Keratinocyte (primary cell): Measurements from ENCODE around the gene GARNL3. TPM values are rescaled to one million over a fixed set of nuclear protein-coding genes. Genes with fewer than 3 reads are reported as not detected.

Experiments
- DNase-seq: peaks from one replicate; pipeline ENCODE4 v3.0.0-alpha.2; 2011; ENCODE audit warnings: low read depth, missing footprints, low spot score
- FAIRE-seq: peaks from 2 replicates; lab custom pipeline; 2011; peaks lifted over from hg19 to GRCh38; lab: Jason Lieb, UNC
- H2AFZ ChIP-seq: 2 replicates; pipeline ENCODE4 v1.6.0; 2012; ENCODE audit warnings: low read length, control low read depth, inconsistent platforms; ENCODE audit not compliant: control insufficient read depth
- H3K27ac ChIP-seq: 2 replicates; pipeline ENCODE4 v1.5.1; 2011; ENCODE audit warnings: low read length; ENCODE audit not compliant: control insufficient read depth, insufficient read depth
- H3K27me3 ChIP-seq: 3 replicates; pipeline ENCODE4 v1.6.0; 2011; ENCODE audit warnings: low read length; ENCODE audit not compliant: control insufficient read depth, insufficient read depth; ENCODE audit errors: extremely low read depth
- H3K36me3 ChIP-seq, 2 experiments: 2 replicates in 1 of 2; 3 replicates in 1 of 2; pipeline ENCODE4 v1.5.1; 2011; ENCODE audit warnings: low read length in 2 of 2, mild to moderate bottlenecking in 1 of 2; ENCODE audit not compliant: control insufficient read depth in 2 of 2, insufficient read depth in 2 of 2; ENCODE audit errors: extremely low read depth in 1 of 2
- H3K4me1 ChIP-seq: 3 replicates; pipeline ENCODE4 v1.5.1; 2011; ENCODE audit warnings: low read length; ENCODE audit not compliant: control insufficient read depth, insufficient read depth; ENCODE audit errors: extremely low read depth
- H3K4me2 ChIP-seq: 3 replicates; pipeline ENCODE4 v1.6.0; 2011; ENCODE audit warnings: low read depth, low read length; ENCODE audit not compliant: control insufficient read depth, insufficient read depth; ENCODE audit errors: extremely low read depth
- H3K4me3 ChIP-seq, 3 experiments: fragments of 200-600 bp in 1 of 3; sonication (generic) in 1 of 3; 2 replicates in 2 of 3; 3 replicates in 1 of 3; pipeline ENCODE4 v1.5.1; 2011 to 2016; ENCODE audit warnings: low read length in 3 of 3, mild to moderate bottlenecking in 3 of 3, control low read depth in 2 of 3, inconsistent platforms in 1 of 3, low read depth in 1 of 3, mixed read lengths in 1 of 3, mixed run types in 1 of 3, moderate library complexity in 1 of 3; ENCODE audit not compliant: control insufficient read depth in 2 of 3, insufficient read depth in 2 of 3; ENCODE audit errors: extremely low read depth in 1 of 3
- H3K79me2 ChIP-seq: 2 replicates; pipeline ENCODE4 v1.6.0; 2012; ENCODE audit warnings: low read length; ENCODE audit not compliant: control insufficient read depth, insufficient read depth
- H3K9ac ChIP-seq: 3 replicates; pipeline ENCODE4 v1.6.0; 2011; ENCODE audit warnings: low read length; ENCODE audit not compliant: control insufficient read depth, insufficient read depth; ENCODE audit errors: extremely low read depth
- H3K9me1 ChIP-seq: 3 replicates; pipeline ENCODE4 v1.6.0; 2011; ENCODE audit warnings: low read length; ENCODE audit not compliant: control insufficient read depth, insufficient read depth; ENCODE audit errors: extremely low read depth
- H3K9me3 ChIP-seq: 2 replicates; pipeline ENCODE4 v1.5.1; 2012; ENCODE audit warnings: low read depth, low read length; ENCODE audit not compliant: control insufficient read depth
- H4K20me1 ChIP-seq: 3 replicates; pipeline ENCODE4 v1.6.0; 2011; ENCODE audit warnings: low read length; ENCODE audit not compliant: control insufficient read depth, insufficient read depth; ENCODE audit errors: extremely low read depth
- CTCF ChIP-seq, 3 experiments: IDR thresholded peaks in 1 of 3; conservative IDR thresholded peaks in 1 of 3; optimal IDR thresholded peaks in 1 of 3; 2 replicates in 2 of 3; 3 replicates in 1 of 3; pipeline versions ENCODE3 to v1.5.1; 2011; ENCODE audit warnings: low read length in 3 of 3, mild to moderate bottlenecking in 3 of 3, moderate library complexity in 2 of 3, control low read depth in 1 of 3, inconsistent platforms in 1 of 3; ENCODE audit not compliant: insufficient read depth in 2 of 3; ENCODE audit errors: extremely low read depth in 1 of 3
- EZH2 ChIP-seq: IDR thresholded peaks from one replicate; pipeline ENCODE4 v1.6.1; 2012; ENCODE audit warnings: inconsistent platforms, mild to moderate bottlenecking, low read length, moderate library complexity
- dilution Hi-C: fragments of 300-500 bp; cut with MboI; formaldehyde crosslinking; loops from one replicate; pipeline ENCODE4 v1.7.0; 2020; ENCODE audit warnings: low sequenced_read_pairs; ENCODE audit not compliant: extremely low pct_ligation_motif_present
- polyA plus RNA-seq, 5 experiments: library from polyadenylated mRNA; depleted of rRNA in 3 of 5; stranded (reverse) in 3 of 5; stranded (forward) in 1 of 5; unstranded in 1 of 5; fragments of >200 nt; gene quantifications; 1 replicate in 1 of 5; 2 replicates in 3 of 5; 3 replicates in 1 of 5; pipeline versions ENCODE4 v1.2.1 to v1.2.3, GENCODE V29; 2011 to 2012; ENCODE audit warnings: missing spikeins in 2 of 5, low read depth in 1 of 5, low replicate concordance in 1 of 5

Gene GARNL3
- polyA plus RNA-seq, 1 donor (not counting 4 experiments of a cell fraction or from before 2014, with no cell fraction given): 2.4 TPM

GRCh38 chr9:127293328-127293727 lies 28.8 kb downstream of the GARNL3 start:
- FAIRE-seq: no peak
- Histone ChIP-seq H3K9me3 (no peaks in the 10 kb centered on the region), H3K9me1 (peaks cover 2% of the 10 kb centered on the region), H3K4me3 (no peak overlapping the region), H4K20me1 (no peaks in the 10 kb centered on the region), H3K9ac (no peak overlapping the region), H2AFZ (no peak overlapping the region), H3K4me2 (no peak overlapping the region), H3K36me3 (no peaks in the 10 kb centered on the region), H3K4me1 (peaks cover 9% of the 10 kb centered on the region), H3K79me2 (no peaks in the 10 kb centered on the region), H3K27me3 (no peaks in the 10 kb centered on the region), H3K27ac (no peak overlapping the region)
- DNase-seq: no peak
- dilution Hi-C loops: no loop called here
- no peak for TF ChIP-seq CTCF (optimal IDR thresholded peaks at IDR 0.05 in 1 of 3, IDR thresholded peaks at IDR 0.05 in 1 of 3, conservative IDR thresholded peaks at IDR 0.05 in 1 of 3; ENCODE audit: extremely low read depth in 1 of 3, insufficient read depth in 2 of 3, low read length in 3 of 3)
- TF ChIP-seq EZH2: no peak

GRCh38 chr9:127293767-127294166 lies 29.2 kb downstream of the GARNL3 start:
- DNase-seq (no peak), FAIRE-seq (no peak)
- no peak for TF ChIP-seq EZH2
- no peak for TF ChIP-seq CTCF (optimal IDR thresholded peaks at IDR 0.05 in 1 of 3, IDR thresholded peaks at IDR 0.05 in 1 of 3, conservative IDR thresholded peaks at IDR 0.05 in 1 of 3; ENCODE audit: extremely low read depth in 1 of 3, insufficient read depth in 2 of 3, low read length in 3 of 3)
- Histone ChIP-seq H3K27me3 (no peaks in the 10 kb centered on the region), H3K4me1 (peaks cover 9% of the 10 kb centered on the region), H3K36me3 (no peaks in the 10 kb centered on the region), H3K9ac (no peak overlapping the region), H3K79me2 (no peaks in the 10 kb centered on the region), H3K9me3 (no peaks in the 10 kb centered on the region), H3K27ac (no peak overlapping the region), H3K4me3 (no peak overlapping the region), H4K20me1 (no peaks in the 10 kb centered on the region), H3K9me1 (peaks cover 2% of the 10 kb centered on the region), H2AFZ (no peak overlapping the region), H3K4me2 (no peak overlapping the region)
- dilution Hi-C loops: no loop called here
